ENCODE measurements around the gene CST9.
"Not testable (repeated sequence)": the region's sequence is repeated elsewhere in the genome, so short reads cannot be mapped to it uniquely, and the experiment has no call there.

The CST9 gene

GRCh38 chr20:23622401-23622800 lies 16.7 kb upstream of the CST9 start:
- not testable (repeated sequence) for DNase-seq

GRCh38 chr20:23620670-23621386 lies 15.1 kb upstream of the CST9 start:
- not testable (repeated sequence) for DNase-seq

- no peak for DNase-seq
Measured at GRCh38 chr20:23614163-23614562, 8.4 kb upstream of the CST9 start.

- DNase-seq, result no peak
Measured at GRCh38 chr20:23613676-23614075, 8.0 kb upstream of the CST9 start.

- no peak for DNase-seq
Measured at GRCh38 chr20:23612396-23612795, 6.7 kb upstream of the CST9 start.

- no peak for DNase-seq
Measured at GRCh38 chr20:23609486-23610109, 3.9 kb upstream of the CST9 start.

- DNase-seq, result no peak
Measured at GRCh38 chr20:23608251-23608846, 2.6 kb upstream of the CST9 start.

- DNase-seq, result no peak
Measured at GRCh38 chr20:23607497-23608245, 2.0 kb upstream of the CST9 start.

- peak; percentile 64 for DNase-seq
Measured at GRCh38 chr20:23606652-23607049, 934 bp upstream of the CST9 start.

- DNase-seq, result no peak
Measured at GRCh38 chr20:23604306-23604705, 1.4 kb downstream of the CST9 start.

GRCh38 chr20:23603321-23603720 lies 2.4 kb downstream of the CST9 start:
- DNase-seq, result no peak

- no peak for DNase-seq
Measured at GRCh38 chr20:23602699-23603098, 3.0 kb downstream of the CST9 start.

- no peak for DNase-seq
Measured at GRCh38 chr20:23602241-23602640, 3.5 kb downstream of the CST9 start.

- no peak for DNase-seq
Measured at GRCh38 chr20:23601715-23602114, 4.0 kb downstream of the CST9 start.

GRCh38 chr20:23598481-23598880 lies 7.2 kb downstream of the CST9 start:
- DNase-seq, result no peak

- DNase-seq, result no peak
Measured at GRCh38 chr20:23596579-23597250, 9.0 kb downstream of the CST9 start.

- no peak for DNase-seq
Measured at GRCh38 chr20:23595941-23596340, 9.8 kb downstream of the CST9 start.

GRCh38 chr20:23588434-23589403 lies 17.0 kb downstream of the CST9 start:
- DNase-seq, result no peak

GRCh38 chr20:23587631-23588030 lies 18.1 kb downstream of the CST9 start:
- no peak for DNase-seq

GRCh38 chr20:23586735-23587525 lies 18.8 kb downstream of the CST9 start:
- no peak for DNase-seq
